Breast epithelium (tissue), 3 donors: ENCODE results near the gene TMX2.

Experiments used
- POLR2A ChIP-seq: fragments of 450-650 bp; IDR thresholded peaks from one replicate; pipeline ENCODE4 v1.6.1; 2016; ENCODE audit warnings: antibody characterized with exemption, mild to moderate bottlenecking, moderate library complexity
- TF ChIP-seq, protein P1 (sequence below), 3 donors: fragments of 450-650 bp; IDR thresholded peaks; one replicate each; pipeline ENCODE4 v1.5.1; 2016 to 2017; ENCODE audit warnings: antibody characterized with exemption in 3 of 3, mild to moderate bottlenecking in 3 of 3, moderate library complexity in 3 of 3

DNA sequence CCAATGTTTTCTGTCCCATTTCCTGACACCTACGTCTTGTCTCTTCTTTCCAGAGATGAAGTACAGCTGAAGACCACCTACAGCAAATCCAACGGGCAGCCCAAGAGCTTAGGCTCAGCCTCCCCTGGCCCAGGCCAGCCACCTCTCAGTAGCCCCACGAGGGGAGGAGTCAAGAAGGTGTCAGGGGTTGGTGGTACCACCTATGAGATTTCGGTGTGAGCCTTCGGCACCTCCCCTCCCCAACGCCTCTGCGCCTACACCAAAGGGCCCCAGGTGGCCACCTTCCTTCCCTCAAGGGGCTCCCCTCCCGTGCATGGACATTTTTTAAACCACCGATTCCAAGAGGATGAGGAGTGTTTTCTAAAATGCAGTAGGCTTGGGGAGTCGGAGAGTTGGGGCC, 12.6 kb upstream of the TMX2 start:
- no peak for TF ChIP-seq POLR2A
- TF ChIP-seq, protein P1, sequence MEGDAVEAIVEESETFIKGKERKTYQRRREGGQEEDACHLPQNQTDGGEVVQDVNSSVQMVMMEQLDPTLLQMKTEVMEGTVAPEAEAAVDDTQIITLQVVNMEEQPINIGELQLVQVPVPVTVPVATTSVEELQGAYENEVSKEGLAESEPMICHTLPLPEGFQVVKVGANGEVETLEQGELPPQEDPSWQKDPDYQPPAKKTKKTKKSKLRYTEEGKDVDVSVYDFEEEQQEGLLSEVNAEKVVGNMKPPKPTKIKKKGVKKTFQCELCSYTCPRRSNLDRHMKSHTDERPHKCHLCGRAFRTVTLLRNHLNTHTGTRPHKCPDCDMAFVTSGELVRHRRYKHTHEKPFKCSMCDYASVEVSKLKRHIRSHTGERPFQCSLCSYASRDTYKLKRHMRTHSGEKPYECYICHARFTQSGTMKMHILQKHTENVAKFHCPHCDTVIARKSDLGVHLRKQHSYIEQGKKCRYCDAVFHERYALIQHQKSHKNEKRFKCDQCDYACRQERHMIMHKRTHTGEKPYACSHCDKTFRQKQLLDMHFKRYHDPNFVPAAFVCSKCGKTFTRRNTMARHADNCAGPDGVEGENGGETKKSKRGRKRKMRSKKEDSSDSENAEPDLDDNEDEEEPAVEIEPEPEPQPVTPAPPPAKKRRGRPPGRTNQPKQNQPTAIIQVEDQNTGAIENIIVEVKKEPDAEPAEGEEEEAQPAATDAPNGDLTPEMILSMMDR (IDR thresholded peaks at IDR 0.05): no peak
